ENCODE measurements around the gene ACSL3. TPM values are rescaled to one million over a fixed set of nuclear protein-coding genes. Genes with fewer than 3 reads are reported as not detected.
A peak's percentile ranks its signal among the peaks of the same experiment; 100 is the strongest.

Gene ACSL3
- total and polyA plus RNA-seq, 4 donors, result 22.2 to 154 (median 59.2) TPM

GRCh38 chr2:222862106-222862908, 1.5 kb downstream of the ACSL3 start:
- H3K9ac ChIP-seq (ENCODE audit: insufficient read depth in 1 of 2, low read length in 2 of 2), result peak overlapping the region; percentile 69 to 85
- H3K27me3 ChIP-seq (ENCODE audit: control insufficient read depth in 3 of 3, insufficient read depth in 3 of 3, low read length in 2 of 3), result no peaks in the 10 kb centered on the region
- H3K4me3 ChIP-seq, result peak overlapping the region; percentile 35
- no peaks in the 10 kb centered on the region for H3K36me3 ChIP-seq (ENCODE audit: control insufficient read depth in 4 of 4, insufficient read depth in 4 of 4, low read length in 4 of 4)
- H3K4me1 ChIP-seq (ENCODE audit: control insufficient read depth in 5 of 5, insufficient read depth in 5 of 5, low read length in 5 of 5), result peaks cover 7 to 34% (median 20%) of the 10 kb centered on the region in 5 donors
- peak; percentile 19 for TF ChIP-seq CTCF (IDR thresholded peaks at IDR 0.05; ENCODE audit: control extremely low read depth, extremely low read depth)
- H3K9me3 ChIP-seq (ENCODE audit: control insufficient read depth in 4 of 4, insufficient read depth in 3 of 4, low read length in 3 of 4), result no peaks in the 10 kb centered on the region
- peak overlapping the region; percentile 40 to 98 for H3K27ac ChIP-seq (ENCODE audit: low read depth in 1 of 2, low read length in 1 of 2)
- ATAC-seq (ENCODE audit: insufficient read depth, low FRiP score), result no peak
- DNase-seq, result peak; percentile 36 to 85 (median 81)
- WGBS, 2 donors, result 32 to 48% methylated on average over 7 of the region's 7 CpGs

- Histone ChIP-seq H3K27me3 (ENCODE audit: control insufficient read depth in 3 of 3, insufficient read depth in 3 of 3, low read length in 2 of 3) (no peaks in the 10 kb centered on the region), H3K36me3 (ENCODE audit: control insufficient read depth in 4 of 4, insufficient read depth in 4 of 4, low read length in 4 of 4) (no peaks in the 10 kb centered on the region), H3K4me3 (no peak overlapping the region), H3K4me1 (ENCODE audit: control insufficient read depth in 5 of 5, insufficient read depth in 5 of 5, low read length in 5 of 5) (peaks cover 7 to 34% (median 20%) of the 10 kb centered on the region in 5 donors), H3K9me3 (ENCODE audit: control insufficient read depth in 4 of 4, insufficient read depth in 3 of 4, low read length in 3 of 4) (no peaks in the 10 kb centered on the region), H3K27ac (ENCODE audit: low read depth in 1 of 2, low read length in 1 of 2) (peak overlapping the region in 1 of 2 donors; percentile 98), H3K9ac (ENCODE audit: insufficient read depth in 1 of 2, low read length in 2 of 2) (peak overlapping the region in 1 of 2 donors; percentile 69)
- DNase-seq, result peak in 2 of 3 donors; percentile 32 to 56
- 66 to 76% methylated on average over 6 of the region's 6 CpGs for WGBS, 2 donors
- no peak for ATAC-seq (ENCODE audit: insufficient read depth, low FRiP score)
- no peak for TF ChIP-seq CTCF (IDR thresholded peaks at IDR 0.05; ENCODE audit: control extremely low read depth, extremely low read depth)
Observed at GRCh38 chr2:222862909-222863544, 2.2 kb downstream of the ACSL3 start.

GRCh38 chr2:222864296-222864695, 3.5 kb downstream of the ACSL3 start:
- ATAC-seq (ENCODE audit: insufficient read depth, low FRiP score) (no peak), DNase-seq (peak in 2 of 3 donors; percentile 13 to 16)
- no peak for TF ChIP-seq CTCF (IDR thresholded peaks at IDR 0.05; ENCODE audit: control extremely low read depth, extremely low read depth)
- Histone ChIP-seq H3K27me3 (ENCODE audit: control insufficient read depth in 3 of 3, insufficient read depth in 3 of 3, low read length in 2 of 3) (no peaks in the 10 kb centered on the region), H3K36me3 (ENCODE audit: control insufficient read depth in 4 of 4, insufficient read depth in 4 of 4, low read length in 4 of 4) (no peaks in the 10 kb centered on the region), H3K27ac (ENCODE audit: low read depth in 1 of 2, low read length in 1 of 2) (peak overlapping the region; percentile 26 to 74), H3K9ac (ENCODE audit: insufficient read depth in 1 of 2, low read length in 2 of 2) (no peak overlapping the region), H3K4me3 (no peak overlapping the region), H3K9me3 (ENCODE audit: control insufficient read depth in 4 of 4, insufficient read depth in 3 of 4, low read length in 3 of 4) (no peaks in the 10 kb centered on the region), H3K4me1 (ENCODE audit: control insufficient read depth in 5 of 5, insufficient read depth in 5 of 5, low read length in 5 of 5) (peaks cover 7 to 40% (median 20%) of the 10 kb centered on the region in 5 donors)
- 80 to 82% methylated on average over 3 of the region's 3 CpGs for WGBS, 2 donors

All from lung (tissue), 12 donors.